HG03095 (cell line): ENCODE data around the gene KIAA1671.

Experiments used
- ATAC-seq: cut with Tn5 transposase; IDR thresholded peaks from one replicate; pipeline ENCODE4 v1.9.1; 2021; ENCODE audit warnings: moderate library complexity; ENCODE audit not compliant: unreplicated experiment

Gene KIAA1671

GRCh38 chr22:25061605-25062376, 109.3 kb downstream of the KIAA1671 start:
- no peak for ATAC-seq

GRCh38 chr22:25062386-25063085, 110.0 kb downstream of the KIAA1671 start:
- ATAC-seq: no peak

GRCh38 chr22:25064894-25065560, 112.5 kb downstream of the KIAA1671 start:
- ATAC-seq: no peak

GRCh38 chr22:25066861-25067435, 114.4 kb downstream of the KIAA1671 start:
- ATAC-seq: no peak

GRCh38 chr22:25067851-25068421, 115.4 kb downstream of the KIAA1671 start:
- ATAC-seq: no peak

- ATAC-seq: no peak
Measured at GRCh38 chr22:25068707-25069106, 116.2 kb downstream of the KIAA1671 start.

GRCh38 chr22:25069426-25069757, 116.9 kb downstream of the KIAA1671 start:
- ATAC-seq: no peak

- ATAC-seq: no peak
Measured at GRCh38 chr22:25069758-25070481, 117.4 kb downstream of the KIAA1671 start.

GRCh38 chr22:25070956-25071355, 118.4 kb downstream of the KIAA1671 start:
- no peak for ATAC-seq

- no peak for ATAC-seq
Measured at GRCh38 chr22:25071720-25072119, 119.2 kb downstream of the KIAA1671 start.

GRCh38 chr22:25072406-25072805, 119.9 kb downstream of the KIAA1671 start:
- no peak for ATAC-seq

- no peak for ATAC-seq
Measured at GRCh38 chr22:25076336-25076735, 123.8 kb downstream of the KIAA1671 start.

GRCh38 chr22:25077056-25077455, 124.5 kb downstream of the KIAA1671 start:
- ATAC-seq: no peak

- ATAC-seq: no peak
Measured at GRCh38 chr22:25077964-25078363, 125.4 kb downstream of the KIAA1671 start.

GRCh38 chr22:25078591-25078990, 126.1 kb downstream of the KIAA1671 start:
- no peak for ATAC-seq

GRCh38 chr22:25080855-25081254, 128.3 kb downstream of the KIAA1671 start:
- no peak for ATAC-seq

GRCh38 chr22:25081409-25081824, 128.9 kb downstream of the KIAA1671 start:
- ATAC-seq: no peak

GRCh38 chr22:25082096-25082495, 129.6 kb downstream of the KIAA1671 start:
- ATAC-seq: no peak

- no peak for ATAC-seq
Measured at GRCh38 chr22:25083056-25083806, 130.7 kb downstream of the KIAA1671 start.

GRCh38 chr22:25083807-25084200, 131.3 kb downstream of the KIAA1671 start:
- no peak for ATAC-seq
